Fibroblast of skin of left quadriceps (primary cell): Measurements from ENCODE around the gene COL20A1.

Source experiments
- DNase-seq, 2 experiments: peaks; one replicate each; pipeline ENCODE4 v3.0.0-alpha.2; 2013; ENCODE audit warnings: low read depth in 2 of 2

COL20A1 gene

DNA sequence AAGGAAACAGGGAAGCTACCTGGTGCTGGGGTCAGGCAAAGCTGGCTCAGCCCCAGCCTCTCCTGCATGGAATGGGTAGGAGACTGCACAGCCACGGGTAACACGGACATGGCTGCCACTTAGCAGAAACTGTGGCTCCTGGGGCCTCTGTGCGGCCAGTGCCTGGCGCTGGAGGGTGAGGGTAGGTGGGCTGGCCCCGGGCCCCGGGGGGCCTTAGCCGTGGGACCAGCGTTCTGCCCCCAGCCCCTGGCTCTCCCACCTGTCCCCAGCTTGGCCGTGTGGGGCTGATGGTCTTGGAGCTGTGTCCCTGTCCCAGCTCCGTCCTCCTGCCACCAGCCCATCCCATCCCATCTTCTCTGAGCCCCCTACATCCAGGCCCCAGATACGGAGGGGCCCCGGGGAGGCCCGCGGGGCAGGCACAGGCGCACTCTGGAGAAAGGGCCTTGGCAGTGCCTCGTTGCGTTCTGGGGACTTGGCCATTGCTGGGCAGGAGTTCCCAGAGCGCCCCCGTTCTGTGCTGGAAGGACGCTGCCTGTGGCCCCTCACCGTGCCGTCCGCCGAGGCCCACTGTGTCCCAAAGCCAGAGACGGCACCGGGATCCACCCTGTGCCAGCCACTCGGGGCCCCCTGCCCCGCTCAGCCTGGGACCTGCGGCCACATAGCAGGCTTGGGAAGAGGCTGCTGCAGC is 56.0 kb downstream of the COL20A1 start:
- DNase-seq: no peak

DNA sequence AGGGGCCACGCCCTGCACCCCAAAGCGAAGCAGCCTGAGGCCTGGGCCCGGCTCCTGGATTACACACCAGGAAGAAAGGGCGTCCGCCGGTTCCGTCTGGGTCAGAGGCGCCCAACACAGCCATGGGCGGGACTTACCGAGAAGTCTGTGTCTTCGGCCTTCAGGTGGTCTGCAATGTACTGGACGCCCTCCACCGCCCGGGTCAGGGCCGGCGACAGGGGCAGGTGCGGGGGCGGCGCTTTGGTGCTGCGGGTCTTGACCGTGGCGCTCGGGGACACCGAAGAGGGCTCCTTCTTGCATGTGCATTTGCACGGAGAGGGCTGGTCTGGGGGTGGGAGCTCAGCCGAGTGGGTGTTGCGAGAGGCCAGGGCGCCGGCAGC is 56.5 kb downstream of the COL20A1 start:
- DNase-seq: no peak

DNA sequence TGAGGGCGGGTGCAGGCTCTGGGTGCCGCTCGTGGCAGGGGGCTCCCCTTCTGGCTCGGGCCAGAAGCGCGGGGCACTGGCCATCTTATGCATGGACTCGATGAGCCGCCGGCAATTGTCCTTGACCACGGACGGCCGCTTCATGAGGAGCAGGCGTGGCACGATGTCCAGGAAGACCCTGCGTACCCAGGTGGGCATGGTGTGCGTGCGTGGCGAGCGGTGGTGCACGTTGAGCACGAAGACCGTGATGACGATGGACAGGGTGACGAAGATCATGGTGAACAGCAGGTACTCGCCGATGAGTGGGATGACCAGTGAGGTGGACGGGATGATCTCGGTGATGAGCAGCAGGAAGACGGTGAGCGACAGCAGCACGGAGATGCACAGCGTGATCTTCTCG is 57.2 kb downstream of the COL20A1 start:
- no peak for DNase-seq

DNA sequence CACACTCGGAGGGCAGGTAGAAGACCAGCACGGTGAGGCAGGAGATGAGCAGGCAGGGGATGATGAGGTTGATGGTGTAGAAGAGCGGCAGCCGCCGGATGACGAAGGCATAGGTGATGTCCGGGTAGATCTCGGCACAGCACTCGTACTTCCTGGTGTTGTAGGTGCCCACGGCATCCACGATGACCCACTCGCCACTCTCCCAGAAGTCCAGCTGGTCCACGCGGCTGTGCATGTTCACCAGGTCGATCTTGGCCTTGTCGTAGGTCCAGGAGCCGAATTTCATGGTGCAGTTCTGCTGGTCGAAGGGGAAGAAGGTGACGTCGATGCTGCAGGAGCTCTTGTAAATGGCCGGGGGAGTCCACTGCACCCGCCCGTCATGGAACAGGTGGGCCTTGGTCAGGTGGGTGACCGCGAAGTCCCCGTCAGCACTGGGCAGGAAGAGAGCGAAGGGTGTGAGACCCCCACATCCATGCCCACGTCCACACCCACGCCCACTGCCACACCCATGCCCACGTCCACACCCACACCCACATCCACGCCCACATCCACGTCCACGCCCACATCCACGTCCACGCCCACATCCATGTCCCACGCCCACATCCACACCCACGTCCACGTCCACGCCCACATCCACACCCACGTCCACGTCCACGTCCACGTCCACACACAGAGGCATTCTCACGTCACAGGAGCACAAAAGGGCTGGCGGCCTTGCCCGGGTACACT is 57.8 kb downstream of the COL20A1 start:
- DNase-seq: no peak

DNA sequence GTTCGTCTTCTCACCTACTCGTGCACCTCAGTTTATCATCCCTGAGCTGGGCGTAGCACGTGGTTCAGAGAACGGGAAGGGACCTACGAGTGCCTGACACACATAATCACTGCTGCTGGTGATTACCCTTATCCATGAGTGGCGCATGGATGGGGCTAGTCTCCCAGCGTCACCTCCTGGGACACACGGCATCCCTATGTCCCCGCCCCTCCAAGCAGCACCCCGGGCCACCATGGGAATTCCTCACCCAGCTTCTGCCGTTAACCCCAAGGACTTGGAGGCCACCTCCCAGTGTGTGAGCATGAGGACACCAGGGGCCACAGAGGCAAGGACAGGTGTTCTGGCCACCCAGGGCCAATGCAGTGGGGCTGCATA is 58.3 kb downstream of the COL20A1 start:
- no peak for DNase-seq

DNA sequence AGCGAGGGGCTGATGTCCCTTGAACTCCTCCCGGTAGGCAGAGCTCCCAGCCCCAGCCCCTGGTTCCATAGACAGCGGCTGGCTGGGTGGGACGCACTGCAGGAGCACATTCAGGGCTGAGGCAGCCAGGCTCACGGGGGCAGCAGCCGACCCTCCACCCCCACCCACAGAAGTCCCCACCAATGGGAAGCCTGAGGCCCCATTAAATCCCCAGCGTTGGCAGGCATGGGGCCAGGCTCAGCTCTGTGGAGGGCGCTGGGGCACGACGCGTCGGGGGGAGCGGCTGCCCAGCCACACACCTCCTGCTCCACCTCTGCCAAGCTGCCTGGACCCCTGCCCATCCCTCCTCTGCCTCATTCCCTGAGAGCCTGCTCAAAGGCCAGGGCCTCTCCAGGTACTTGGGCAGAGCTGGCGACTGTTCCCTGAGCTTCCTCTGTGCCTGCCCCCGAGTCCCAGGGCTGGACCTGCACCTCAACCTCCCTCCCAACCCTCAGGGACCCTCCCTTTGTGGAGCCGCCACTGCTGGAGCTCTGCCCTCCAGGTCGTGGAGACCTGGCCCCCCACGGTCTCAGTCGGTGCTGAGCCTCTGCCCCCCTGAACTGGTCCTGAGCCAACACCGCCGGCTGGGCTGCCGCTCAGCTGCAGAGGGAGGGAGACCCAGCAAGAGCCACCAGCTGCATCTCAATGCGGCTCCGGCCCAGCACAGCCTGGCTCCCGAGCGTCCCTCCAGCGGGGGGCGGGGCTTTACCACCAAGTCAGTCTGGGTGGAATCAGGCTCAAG is 59.0 kb downstream of the COL20A1 start:
- no peak for DNase-seq

DNA sequence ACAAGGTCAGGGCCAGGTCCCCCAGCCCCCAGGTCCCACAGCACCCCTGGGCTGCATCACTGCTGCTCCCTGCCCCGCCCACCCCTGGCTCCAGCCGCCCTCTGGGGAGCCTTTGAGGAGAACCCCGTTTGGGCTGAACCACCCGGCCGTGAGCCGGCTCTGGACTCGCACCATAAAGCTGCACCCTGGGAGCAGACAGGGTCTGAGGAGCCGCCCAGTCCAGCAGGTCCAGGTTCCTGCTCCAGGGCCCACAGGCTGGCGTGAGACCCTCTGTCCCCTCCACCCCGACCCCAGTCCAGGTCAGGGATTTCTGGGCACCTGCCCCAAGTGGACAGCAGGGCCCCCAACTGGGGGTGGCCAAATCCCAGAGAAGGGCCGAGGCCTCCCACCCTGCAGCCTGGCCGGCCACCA is 59.8 kb downstream of the COL20A1 start:
- no peak for DNase-seq

DNA sequence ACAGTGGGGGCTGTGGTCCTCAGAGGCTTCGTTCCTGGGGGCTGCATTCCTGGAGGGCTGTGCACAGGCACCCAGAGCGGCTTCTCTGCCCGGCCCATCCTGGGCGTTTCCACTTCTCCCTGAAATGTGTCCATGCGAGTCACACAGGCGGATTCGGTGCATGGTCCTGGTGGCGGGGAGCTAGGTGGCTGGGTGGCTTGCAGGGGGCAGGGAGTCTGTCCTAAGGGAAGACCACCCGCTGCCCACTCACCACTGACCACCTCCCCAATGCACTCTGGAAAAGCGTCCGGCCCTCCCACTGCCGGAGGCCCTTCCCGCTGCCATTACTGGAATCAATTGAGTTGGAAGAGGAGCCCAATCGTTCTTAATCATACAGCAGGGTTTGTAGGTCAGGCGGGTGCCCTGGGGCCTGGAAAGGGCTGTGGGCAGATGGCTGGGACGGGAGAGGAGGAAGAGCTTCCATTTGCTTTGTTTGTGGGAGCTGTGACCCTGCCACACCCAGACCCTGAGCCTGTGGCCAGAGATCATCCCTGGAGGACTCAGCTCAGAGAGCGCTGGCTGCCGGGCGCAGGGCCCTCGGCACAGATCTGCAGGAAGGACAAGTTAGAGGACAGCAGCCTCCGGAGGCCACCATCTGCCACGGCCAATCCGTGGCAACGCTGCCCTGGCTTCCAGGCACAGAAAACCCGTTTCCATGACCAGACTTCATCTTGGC is 61.8 kb downstream of the COL20A1 start:
- DNase-seq: no peak

DNA sequence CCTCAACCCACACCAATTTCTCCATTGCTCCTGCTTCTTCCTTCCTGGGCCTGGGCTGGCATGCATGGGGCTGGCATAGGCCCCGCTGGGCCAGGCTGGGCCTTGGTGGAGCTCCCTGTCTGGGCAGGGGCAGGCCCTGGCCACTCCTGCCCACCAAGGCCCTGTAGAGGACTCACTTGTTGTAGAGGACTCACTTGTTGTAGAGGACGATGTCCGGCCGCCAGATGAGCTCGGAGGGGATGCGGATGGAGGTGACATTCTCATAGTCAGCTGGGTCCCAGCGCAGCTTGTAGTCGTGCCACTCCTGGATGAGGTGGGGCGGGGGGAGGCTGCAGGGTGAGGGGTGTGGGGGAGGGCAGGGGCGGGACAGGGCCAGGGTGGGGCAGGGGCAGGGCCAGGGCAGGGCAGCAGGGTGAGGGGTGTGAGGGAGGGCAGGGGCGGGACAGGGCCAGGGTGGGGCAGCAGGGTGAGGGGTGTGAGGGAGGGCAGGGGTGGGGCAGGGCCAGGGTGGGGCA is 62.9 kb downstream of the COL20A1 start:
- DNase-seq: no peak

DNA sequence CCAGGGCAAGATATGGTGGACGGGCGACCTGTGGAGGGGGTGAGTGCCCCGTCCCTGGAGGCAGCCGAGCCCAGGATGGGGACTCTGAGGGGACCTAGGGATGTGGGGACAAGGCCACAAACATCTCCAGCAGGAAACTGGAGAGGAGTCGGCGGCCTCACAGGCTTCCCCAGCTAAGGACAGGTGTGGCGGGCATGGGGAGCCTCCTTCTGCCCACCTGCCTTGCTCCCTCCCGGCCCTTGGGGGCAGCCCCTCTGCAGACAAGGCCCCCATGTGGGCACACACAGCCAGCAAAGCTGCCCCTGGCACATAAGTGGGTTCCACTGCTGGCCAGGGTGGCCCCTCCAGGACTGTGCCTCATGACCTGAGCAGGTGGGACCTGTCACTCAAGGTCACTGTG is 63.5 kb downstream of the COL20A1 start:
- DNase-seq: no peak

DNA sequence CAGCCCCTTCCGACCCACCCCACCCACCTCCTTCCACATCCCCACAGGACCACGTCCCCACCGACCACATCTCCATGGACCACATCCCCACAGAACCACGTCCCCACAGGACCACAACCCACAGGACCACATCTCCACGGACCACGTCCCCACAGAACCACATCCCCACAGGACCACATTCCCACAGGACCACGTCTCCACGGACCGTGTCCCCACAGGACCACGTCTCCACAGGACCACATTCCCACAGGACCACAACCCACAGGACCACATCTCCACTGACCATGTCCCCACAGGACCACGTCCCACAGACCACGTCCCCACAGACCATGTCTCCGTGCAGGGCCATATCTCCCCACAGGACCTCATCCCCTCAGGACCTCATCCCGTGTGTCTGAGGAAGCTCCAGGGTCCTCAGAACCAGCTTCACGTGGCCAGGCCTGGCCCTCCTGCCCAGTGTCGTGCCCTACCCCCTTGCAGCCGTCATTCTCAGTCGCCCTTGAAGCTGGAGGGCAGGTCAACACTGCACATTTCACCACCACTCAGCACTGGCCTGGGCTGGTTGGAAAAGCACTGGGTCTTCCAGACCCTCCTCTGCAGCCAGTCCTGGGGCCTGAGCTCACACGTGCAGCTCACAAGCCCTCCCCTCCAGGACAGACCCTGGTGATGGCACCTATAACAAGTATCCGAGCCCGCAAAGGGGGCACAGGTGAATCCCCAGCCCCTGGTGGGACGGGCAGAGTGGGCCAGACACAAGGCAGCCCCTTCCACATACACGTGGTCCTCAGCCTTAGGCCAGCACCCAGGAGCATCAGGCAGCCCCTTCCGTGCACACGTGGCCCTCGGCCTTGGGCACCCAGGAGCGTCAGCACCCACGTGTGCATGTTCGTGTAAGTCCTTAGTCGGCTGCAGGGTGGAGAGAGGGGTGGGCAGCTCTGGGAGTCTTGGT is 64.2 kb downstream of the COL20A1 start:
- no peak for DNase-seq

DNA sequence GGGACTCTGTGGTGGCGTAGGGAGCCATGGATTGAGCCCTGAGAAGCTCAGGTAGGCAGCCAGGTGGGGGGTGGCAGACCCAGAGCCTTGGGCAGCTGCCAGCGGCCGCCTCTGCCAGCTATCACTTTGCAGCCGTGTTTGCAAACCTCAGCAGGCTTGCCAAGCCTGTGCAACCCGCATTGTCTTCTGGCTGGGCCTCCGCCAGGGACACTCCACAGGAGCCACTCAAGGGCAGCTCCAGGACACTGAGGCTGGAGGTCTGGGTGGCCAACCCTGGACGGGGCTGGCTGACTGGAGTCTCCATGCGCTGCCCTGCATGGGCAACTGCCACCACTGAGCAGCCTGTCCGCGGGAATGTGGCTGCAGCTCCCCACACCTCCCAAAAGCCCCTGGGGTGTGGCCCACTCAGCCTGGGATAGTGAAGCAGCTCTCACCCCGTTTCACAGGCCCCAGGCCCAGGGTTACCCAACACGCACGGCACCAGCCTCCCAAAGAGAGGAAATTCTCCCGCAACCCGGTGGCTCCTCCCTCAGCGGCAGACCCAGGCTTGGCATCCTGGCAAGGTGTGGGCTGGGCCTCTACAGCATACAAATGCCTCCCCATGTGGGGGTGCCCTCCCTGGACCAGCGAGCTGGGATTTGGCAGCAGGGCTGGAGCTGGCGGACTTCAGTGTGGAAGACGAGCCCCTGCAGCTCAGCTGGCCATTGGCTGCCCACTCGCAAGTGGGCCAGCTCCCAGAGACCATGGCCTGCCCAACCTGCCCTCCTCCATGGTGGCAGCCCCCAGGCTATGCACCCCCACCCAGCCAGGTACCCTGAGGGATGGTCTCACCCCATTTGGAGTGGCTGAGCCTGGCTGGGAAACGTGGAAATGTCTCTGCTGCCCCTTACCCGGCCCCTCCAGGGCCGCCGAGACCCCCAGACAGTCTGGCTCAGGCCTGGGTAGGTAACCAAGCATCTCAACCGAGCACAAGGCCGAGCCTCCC is 65.2 kb downstream of the COL20A1 start:
- no peak for DNase-seq

DNA sequence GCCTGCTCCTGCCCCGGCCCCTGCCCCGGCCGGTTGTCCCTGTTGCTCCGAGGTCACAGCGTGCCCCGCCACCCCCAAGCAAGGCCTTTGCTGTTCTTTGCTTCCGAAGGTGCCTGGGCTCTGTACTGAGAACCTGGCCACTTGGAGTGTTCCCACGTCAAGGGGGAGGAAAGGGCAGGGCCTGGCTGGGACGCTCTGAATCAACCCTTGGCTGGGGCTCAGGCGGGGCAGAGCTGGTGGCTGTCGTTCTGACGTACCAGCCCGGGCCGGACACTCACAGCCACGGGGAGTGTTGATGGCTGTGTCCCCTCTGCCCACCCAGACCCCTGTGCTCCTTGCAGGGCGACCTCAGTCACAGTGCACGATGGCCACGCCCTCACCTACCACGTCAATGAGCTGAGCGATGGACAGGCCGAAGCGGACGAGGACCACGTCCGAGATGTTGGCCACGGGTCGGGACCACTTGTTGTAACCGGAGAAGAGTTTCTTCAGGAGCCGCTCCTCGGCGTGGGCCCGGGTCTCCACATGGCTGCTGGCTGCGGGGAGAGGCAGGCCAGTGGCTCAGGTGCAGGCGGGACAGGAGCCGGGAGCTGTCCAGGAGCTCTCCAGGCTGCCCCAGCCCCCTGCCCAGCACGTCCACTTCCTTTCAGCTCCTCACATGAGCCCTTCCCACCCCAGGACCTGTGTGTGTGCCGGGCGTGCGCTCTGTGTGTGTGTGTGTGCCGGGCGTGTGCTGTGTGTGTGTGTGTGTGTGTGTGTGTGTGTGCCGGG is 66.4 kb downstream of the COL20A1 start:
- DNase-seq: no peak

DNA sequence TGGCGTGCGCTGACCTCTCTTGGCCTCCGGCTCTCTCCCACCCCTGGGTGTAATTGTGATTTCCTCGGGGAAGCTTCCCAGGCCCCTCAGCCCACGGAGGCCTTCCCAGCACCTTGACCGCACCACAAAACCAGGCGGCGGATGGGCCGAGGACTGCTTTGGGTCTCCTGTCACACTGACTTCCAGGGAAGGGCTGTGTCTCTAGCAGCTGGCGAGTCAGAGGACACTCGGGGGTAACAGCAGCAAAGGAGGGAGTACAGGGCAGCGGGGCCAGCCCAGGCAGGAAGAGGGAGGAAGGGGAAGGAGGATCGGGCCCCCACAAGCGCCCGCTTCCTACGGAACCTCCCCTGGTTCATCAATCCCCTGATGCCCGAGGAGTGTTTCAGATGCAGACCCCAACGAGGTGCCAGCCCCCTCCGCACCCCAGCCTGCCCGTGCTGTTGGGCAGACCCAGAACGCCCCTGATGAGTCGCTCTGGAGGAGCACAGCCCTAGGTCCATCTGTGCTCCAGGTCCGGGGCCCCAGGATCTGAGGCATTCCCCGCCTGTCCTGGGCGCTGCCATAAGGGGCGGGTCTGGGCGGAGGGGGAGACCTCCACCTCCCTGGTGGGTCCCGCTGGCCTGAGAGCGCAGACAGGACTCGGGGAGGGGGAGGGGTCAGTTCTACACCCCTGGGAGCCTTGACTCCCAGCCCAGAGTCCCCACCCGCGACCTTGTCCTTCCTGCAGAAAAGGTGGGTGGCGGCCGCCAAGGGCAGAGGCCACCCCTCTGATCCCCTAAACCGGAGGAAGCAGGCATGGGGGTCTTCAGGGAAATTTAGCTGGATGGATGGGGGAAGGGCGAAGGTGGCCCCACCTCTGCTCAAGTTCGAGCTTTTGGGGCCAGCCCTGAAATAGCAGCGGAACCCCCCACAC is 67.2 kb downstream of the COL20A1 start:
- no peak for DNase-seq

DNA sequence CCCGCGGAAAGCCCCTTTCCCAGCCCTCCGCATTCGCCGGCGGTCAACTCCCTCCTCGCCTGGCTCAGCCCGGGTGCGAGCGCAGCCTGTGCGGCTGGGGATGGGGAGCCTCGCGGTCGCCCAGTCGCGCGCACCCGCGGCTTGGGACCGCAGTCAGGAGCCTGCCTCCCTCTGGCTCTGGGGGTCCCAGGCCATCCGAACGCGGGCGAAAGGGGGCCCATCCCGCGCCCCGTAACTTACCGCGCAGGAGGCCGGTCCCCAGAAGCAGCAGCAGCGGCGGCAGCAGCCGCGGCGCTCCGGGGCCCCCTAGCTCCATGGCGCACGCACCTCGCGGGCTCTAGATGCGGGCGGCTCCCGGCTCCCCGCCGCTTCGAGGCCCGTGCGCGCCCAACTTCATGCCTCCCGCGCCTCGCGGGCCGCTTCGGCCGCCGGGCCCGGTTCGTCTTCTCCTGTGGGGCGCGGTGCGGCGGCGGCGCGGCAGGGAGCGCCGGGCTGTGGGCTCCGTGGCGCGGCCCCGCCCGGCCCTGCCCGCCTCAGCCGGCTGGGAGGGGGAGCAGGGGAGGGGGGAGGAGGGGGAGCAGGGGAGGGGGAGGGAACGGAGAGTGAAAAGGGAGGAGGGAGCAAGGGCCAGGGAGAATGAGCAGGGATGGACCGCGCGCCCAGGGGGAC is 68.0 kb downstream of the COL20A1 start, which contains the start of gene CHRNA4:
Gene CHRNA4 (minus strand): TSS at position 500 of the 669 bp plus-strand sequence. CDS start 184 bp downstream, at position 316.
- no peak for DNase-seq

DNA sequence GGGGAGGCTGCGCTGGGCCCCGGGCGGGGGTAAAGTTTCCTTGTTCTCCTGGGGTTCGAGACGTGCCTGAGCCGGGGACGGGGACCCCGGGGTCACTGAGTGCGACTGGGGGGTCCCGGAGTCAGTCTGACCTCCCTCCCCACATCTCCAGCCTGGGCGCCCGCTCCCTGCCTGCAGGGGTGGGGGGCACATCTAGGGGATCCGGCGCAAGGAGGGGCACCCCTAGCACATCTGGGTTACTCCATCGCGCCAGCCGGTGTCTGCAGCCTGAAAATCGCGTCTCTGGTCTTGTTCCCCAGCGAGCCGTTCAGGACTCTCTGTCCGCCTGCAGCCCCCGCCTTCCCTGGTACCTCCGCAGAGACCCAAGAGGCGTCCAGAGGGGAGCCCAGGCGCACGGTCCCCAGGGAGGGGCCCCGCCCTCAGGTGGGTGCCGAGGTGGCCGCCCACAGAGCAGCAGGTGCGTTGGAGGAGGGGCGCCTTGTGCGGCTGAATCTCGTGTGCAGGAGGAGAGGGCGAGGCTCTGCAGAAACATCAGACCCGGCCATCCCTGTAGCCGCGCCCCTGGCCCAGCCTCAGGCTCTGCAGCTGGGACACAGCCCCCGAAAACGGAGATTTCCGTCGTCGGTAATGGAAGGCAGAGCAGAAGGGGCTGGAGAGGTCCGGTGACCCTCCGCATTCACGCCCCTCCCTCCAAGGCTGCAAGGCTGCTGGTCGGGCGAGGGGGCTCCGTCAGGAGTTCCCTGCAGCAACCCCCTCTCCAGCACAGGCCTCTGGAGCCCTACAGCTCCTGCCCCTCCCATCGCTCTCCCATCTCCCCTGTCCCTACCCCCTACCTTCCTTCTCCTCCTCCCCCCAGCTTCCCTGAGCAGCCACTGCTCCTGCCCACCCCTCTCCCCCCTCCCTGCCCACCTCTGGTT is 68.8 kb downstream of the COL20A1 start:
- DNase-seq: no peak
